ENCODE data around the gene VEPH1. TPM values are rescaled to one million over a fixed set of nuclear protein-coding genes. Genes with fewer than 3 reads are reported as not detected.

The VEPH1 gene
- not detected for polyA plus RNA-seq (2012; ENCODE audit: low read depth, missing spikeins)

- no peak for FAIRE-seq
- DNase-seq (ENCODE audit: insufficient read length, low spot score), result no peak
- TF ChIP-seq TAF1 (IDR thresholded peaks at IDR 0.05; ENCODE audit: low read depth, low read length) (no peak), POLR2A (IDR thresholded peaks at IDR 0.05; ENCODE audit: low read depth, low read length) (no peak), POU2F2 (IDR thresholded peaks at IDR 0.05; ENCODE audit: low read depth, low read length) (no peak), POLR2AphosphoS5 (IDR thresholded peaks at IDR 0.05; ENCODE audit: low read depth, low read length) (no peak), PAX5 (IDR thresholded peaks at IDR 0.05; ENCODE audit: insufficient read depth, low read length, severe bottlenecking) (no peak), SPI1 (IDR thresholded peaks at IDR 0.05; ENCODE audit: low read depth, low read length) (no peak)
Observed at GRCh38 chr3:157502916-157503595, at the start of gene VEPH1. Gene VEPH1 (minus strand): TSS chr3:157503416. CDS start chr3:157495349, 8,067 bp downstream.

- no peak for FAIRE-seq
- no peak for DNase-seq (ENCODE audit: insufficient read length, low spot score)
- TF ChIP-seq PAX5 (IDR thresholded peaks at IDR 0.05; ENCODE audit: insufficient read depth, low read length, severe bottlenecking), result no peak
- TF ChIP-seq POLR2AphosphoS5 (IDR thresholded peaks at IDR 0.05; ENCODE audit: low read depth, low read length), result no peak
- TF ChIP-seq SPI1 (IDR thresholded peaks at IDR 0.05; ENCODE audit: low read depth, low read length), result no peak
- TF ChIP-seq POU2F2 (IDR thresholded peaks at IDR 0.05; ENCODE audit: low read depth, low read length), result no peak
- no peak for TF ChIP-seq POLR2A (IDR thresholded peaks at IDR 0.05; ENCODE audit: low read depth, low read length)
- no peak for TF ChIP-seq TAF1 (IDR thresholded peaks at IDR 0.05; ENCODE audit: low read depth, low read length)
Observed at GRCh38 chr3:157551961-157552360, 48.7 kb upstream of the VEPH1 start.

- FAIRE-seq, result no peak
- no peak for DNase-seq (ENCODE audit: insufficient read length, low spot score)
- TF ChIP-seq POLR2A (IDR thresholded peaks at IDR 0.05; ENCODE audit: low read depth, low read length) (no peak), POLR2AphosphoS5 (IDR thresholded peaks at IDR 0.05; ENCODE audit: low read depth, low read length) (no peak), TAF1 (IDR thresholded peaks at IDR 0.05; ENCODE audit: low read depth, low read length) (no peak), POU2F2 (IDR thresholded peaks at IDR 0.05; ENCODE audit: low read depth, low read length) (no peak), SPI1 (IDR thresholded peaks at IDR 0.05; ENCODE audit: low read depth, low read length) (no peak), PAX5 (IDR thresholded peaks at IDR 0.05; ENCODE audit: insufficient read depth, low read length, severe bottlenecking) (no peak)
Observed at GRCh38 chr3:157549498-157549897, 46.3 kb upstream of the VEPH1 start.

- FAIRE-seq, result no peak
- no peak for DNase-seq (ENCODE audit: insufficient read length, low spot score)
- no peak for TF ChIP-seq PAX5 (IDR thresholded peaks at IDR 0.05; ENCODE audit: insufficient read depth, low read length, severe bottlenecking)
- TF ChIP-seq POU2F2 (IDR thresholded peaks at IDR 0.05; ENCODE audit: low read depth, low read length), result no peak
- TF ChIP-seq SPI1 (IDR thresholded peaks at IDR 0.05; ENCODE audit: low read depth, low read length), result no peak
- TF ChIP-seq TAF1 (IDR thresholded peaks at IDR 0.05; ENCODE audit: low read depth, low read length), result no peak
Observed at GRCh38 chr3:157544501-157545130, 41.4 kb upstream of the VEPH1 start.

GRCh38 chr3:157543501-157544035, 40.4 kb upstream of the VEPH1 start:
- FAIRE-seq (no peak), DNase-seq (ENCODE audit: insufficient read length, low spot score) (no peak)
- TF ChIP-seq TAF1 (IDR thresholded peaks at IDR 0.05; ENCODE audit: low read depth, low read length), result no peak
- TF ChIP-seq POLR2AphosphoS5 (IDR thresholded peaks at IDR 0.05; ENCODE audit: low read depth, low read length), result no peak
- TF ChIP-seq POU2F2 (IDR thresholded peaks at IDR 0.05; ENCODE audit: low read depth, low read length), result no peak
- TF ChIP-seq PAX5 (IDR thresholded peaks at IDR 0.05; ENCODE audit: insufficient read depth, low read length, severe bottlenecking), result no peak
- TF ChIP-seq SPI1 (IDR thresholded peaks at IDR 0.05; ENCODE audit: low read depth, low read length), result no peak
- no peak for TF ChIP-seq POLR2A (IDR thresholded peaks at IDR 0.05; ENCODE audit: low read depth, low read length)

GRCh38 chr3:157542711-157543500, 39.7 kb upstream of the VEPH1 start:
- no peak for TF ChIP-seq PAX5 (IDR thresholded peaks at IDR 0.05; ENCODE audit: insufficient read depth, low read length, severe bottlenecking)
- no peak for TF ChIP-seq POLR2AphosphoS5 (IDR thresholded peaks at IDR 0.05; ENCODE audit: low read depth, low read length)
- no peak for TF ChIP-seq TAF1 (IDR thresholded peaks at IDR 0.05; ENCODE audit: low read depth, low read length)
- TF ChIP-seq POLR2A (IDR thresholded peaks at IDR 0.05; ENCODE audit: low read depth, low read length), result no peak
- no peak for TF ChIP-seq POU2F2 (IDR thresholded peaks at IDR 0.05; ENCODE audit: low read depth, low read length)
- no peak for TF ChIP-seq SPI1 (IDR thresholded peaks at IDR 0.05; ENCODE audit: low read depth, low read length)
- no peak for FAIRE-seq
- DNase-seq (ENCODE audit: insufficient read length, low spot score), result no peak

GRCh38 chr3:157541506-157542236, 38.5 kb upstream of the VEPH1 start:
- TF ChIP-seq SPI1 (IDR thresholded peaks at IDR 0.05; ENCODE audit: low read depth, low read length) (no peak), TAF1 (IDR thresholded peaks at IDR 0.05; ENCODE audit: low read depth, low read length) (no peak), PAX5 (IDR thresholded peaks at IDR 0.05; ENCODE audit: insufficient read depth, low read length, severe bottlenecking) (no peak), POLR2AphosphoS5 (IDR thresholded peaks at IDR 0.05; ENCODE audit: low read depth, low read length) (no peak), POLR2A (IDR thresholded peaks at IDR 0.05; ENCODE audit: low read depth, low read length) (no peak), POU2F2 (IDR thresholded peaks at IDR 0.05; ENCODE audit: low read depth, low read length) (no peak)
- no peak for FAIRE-seq

GRCh38 chr3:157540656-157541055, 37.4 kb upstream of the VEPH1 start:
- DNase-seq (ENCODE audit: insufficient read length, low spot score) (no peak), FAIRE-seq (no peak)
- TF ChIP-seq PAX5 (IDR thresholded peaks at IDR 0.05; ENCODE audit: insufficient read depth, low read length, severe bottlenecking) (no peak), POLR2A (IDR thresholded peaks at IDR 0.05; ENCODE audit: low read depth, low read length) (no peak), POU2F2 (IDR thresholded peaks at IDR 0.05; ENCODE audit: low read depth, low read length) (no peak), SPI1 (IDR thresholded peaks at IDR 0.05; ENCODE audit: low read depth, low read length) (no peak), POLR2AphosphoS5 (IDR thresholded peaks at IDR 0.05; ENCODE audit: low read depth, low read length) (no peak), TAF1 (IDR thresholded peaks at IDR 0.05; ENCODE audit: low read depth, low read length) (no peak)

More at GRCh38 chr3:157541506-157542236, 38.5 kb upstream of the VEPH1 start:
- no peak for DNase-seq (ENCODE audit: insufficient read length, low spot score)
